ENCODE data around the gene PLCL1. TPM values are rescaled to one million over a fixed set of nuclear protein-coding genes. Genes with fewer than 3 reads are reported as not detected.

Gene PLCL1
- total and polyA plus RNA-seq, 10 donors: 0.54 to 6.5 (median 4.0) TPM

DNA sequence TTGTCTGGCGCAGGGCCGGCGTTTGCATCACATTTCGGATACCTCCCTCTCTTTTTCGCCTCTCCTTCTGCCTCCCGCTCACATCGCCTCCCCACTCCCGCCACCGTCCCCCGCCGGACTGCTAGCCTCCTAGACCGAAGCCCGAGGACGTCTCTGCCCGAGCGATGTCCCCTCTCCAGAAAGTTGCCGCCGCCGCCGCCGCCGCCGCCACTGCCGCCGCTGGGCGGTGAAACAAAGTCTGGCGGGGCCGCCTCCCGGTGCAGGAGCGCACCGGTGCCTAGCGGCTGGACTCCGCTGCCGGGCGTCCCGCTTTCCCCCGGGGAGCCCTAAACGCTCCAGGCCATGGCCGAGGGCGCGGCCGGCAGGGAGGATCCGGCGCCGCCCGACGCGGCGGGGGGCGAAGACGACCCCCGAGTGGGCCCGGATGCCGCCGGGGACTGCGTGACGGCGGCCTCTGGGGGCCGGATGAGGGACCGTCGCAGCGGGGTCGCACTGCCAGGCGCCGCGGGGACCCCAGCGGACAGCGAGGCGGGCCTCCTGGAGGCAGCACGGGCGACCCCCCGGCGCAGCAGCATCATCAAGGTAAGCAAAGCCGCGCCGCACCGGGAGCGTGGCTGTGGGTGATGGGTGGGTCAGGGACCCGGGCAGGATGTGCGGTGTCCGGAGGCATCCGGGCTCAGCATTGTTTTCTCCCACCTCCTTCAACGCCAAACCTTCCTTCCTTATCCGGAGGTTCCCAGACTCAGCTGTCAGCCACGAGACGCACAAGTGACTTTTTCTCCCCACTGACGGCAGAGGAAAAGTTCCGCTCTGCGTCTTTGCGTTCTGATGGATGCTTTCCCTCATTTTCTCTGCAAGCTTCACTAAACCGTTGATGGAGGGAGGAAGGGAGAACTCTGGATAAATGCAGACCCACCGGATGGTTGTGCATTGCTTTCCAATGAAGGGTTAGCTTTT is 643 bp downstream of the PLCL1 start:
- no peak for TF ChIP-seq POLR2AphosphoS5 (IDR thresholded peaks at IDR 0.05)
- TF ChIP-seq, protein P1, sequence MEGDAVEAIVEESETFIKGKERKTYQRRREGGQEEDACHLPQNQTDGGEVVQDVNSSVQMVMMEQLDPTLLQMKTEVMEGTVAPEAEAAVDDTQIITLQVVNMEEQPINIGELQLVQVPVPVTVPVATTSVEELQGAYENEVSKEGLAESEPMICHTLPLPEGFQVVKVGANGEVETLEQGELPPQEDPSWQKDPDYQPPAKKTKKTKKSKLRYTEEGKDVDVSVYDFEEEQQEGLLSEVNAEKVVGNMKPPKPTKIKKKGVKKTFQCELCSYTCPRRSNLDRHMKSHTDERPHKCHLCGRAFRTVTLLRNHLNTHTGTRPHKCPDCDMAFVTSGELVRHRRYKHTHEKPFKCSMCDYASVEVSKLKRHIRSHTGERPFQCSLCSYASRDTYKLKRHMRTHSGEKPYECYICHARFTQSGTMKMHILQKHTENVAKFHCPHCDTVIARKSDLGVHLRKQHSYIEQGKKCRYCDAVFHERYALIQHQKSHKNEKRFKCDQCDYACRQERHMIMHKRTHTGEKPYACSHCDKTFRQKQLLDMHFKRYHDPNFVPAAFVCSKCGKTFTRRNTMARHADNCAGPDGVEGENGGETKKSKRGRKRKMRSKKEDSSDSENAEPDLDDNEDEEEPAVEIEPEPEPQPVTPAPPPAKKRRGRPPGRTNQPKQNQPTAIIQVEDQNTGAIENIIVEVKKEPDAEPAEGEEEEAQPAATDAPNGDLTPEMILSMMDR (IDR thresholded peaks at IDR 0.05 in 8 of 11, conservative IDR thresholded peaks at IDR 0.05 in 3 of 11): peak in 2 of 11 experiments; percentile 13 to 29
- peak; percentile 82 for DNase-seq
- Histone ChIP-seq H3K4me1 (peaks cover 18 to 46% (median 28%) of the 10 kb centered on the region in 6 donors), H3K9me3 (no peaks in the 10 kb centered on the region), H3K27me3 (replicated peaks in 1 of 7) (peaks cover 0 to 62% (median 36%) of the 10 kb centered on the region in 7 donors), H3K36me3 (no peaks in the 10 kb centered on the region), H3K27ac (peak overlapping the region; percentile 8 to 87 (median 68)), H3K4me3 (peak overlapping the region; percentile 59 to 89 (median 72))
- WGBS, 5 donors: 0 to 1% (median 1%) methylated on average over 61 to 92 of the region's 92 CpGs
- intact Hi-C loops (cut with DNase I; ENCODE audit: low total_unique reads): loop anchor here (5.0 kb wide), 2 partner anchors 322 to 492 kb away; no protein-coding TSS in a partner anchor

DNA sequence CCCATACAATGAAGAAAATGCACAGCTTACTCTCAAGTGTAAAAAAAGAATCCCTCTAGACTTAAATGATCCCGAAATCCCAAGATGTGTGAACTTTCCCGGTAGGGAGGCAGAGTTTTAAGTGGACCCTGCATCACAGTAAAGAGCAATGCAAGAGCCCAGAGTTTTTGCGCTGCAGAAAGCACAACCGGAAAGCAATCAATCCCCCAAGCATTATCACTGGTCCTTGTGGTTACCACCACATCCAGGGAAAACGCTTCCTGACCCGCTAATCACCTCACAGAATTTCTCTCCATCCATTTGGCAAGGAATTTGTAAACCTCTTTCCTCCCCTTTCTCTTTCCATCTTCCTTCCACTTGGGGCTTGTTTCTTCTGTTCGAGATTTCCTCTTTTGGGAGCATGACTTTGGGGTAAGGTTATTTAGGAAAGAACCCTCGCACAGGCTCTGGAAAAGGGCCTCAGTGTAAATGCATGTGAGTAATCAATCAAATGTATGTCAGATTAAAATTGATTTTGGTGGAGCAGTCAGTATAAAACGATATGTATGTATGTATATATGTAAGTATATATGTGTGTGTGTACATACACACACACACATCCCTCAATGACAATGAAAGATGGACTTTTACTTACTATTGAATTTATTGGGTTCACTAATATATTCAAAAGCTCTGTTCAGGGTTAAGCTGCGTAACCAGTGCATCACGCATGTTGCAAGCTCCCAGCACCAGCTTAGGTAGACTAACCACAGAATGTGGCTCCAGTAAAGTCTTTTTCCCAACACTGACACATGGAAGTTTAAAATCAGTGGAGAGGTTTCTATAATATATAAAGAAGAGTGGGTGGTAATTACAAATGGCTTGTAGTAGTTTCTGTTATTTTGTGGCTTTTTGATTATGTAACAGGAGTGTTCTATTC is 1.6 kb downstream of the PLCL1 start:
- Histone ChIP-seq H3K9me3 (no peaks in the 10 kb centered on the region), H3K36me3 (no peaks in the 10 kb centered on the region), H3K27me3 (replicated peaks in 1 of 7) (peaks cover 0 to 53% (median 30%) of the 10 kb centered on the region in 7 donors), H3K4me1 (peaks cover 18 to 46% (median 28%) of the 10 kb centered on the region in 6 donors), H3K4me3 (peak overlapping the region; percentile 59 to 89 (median 72)), H3K27ac (peak overlapping the region in 3 of 8 donors; percentile 75 to 87 (median 78))
- intact Hi-C loops (cut with DNase I; ENCODE audit: low total_unique reads): no loop called here
- DNase-seq: no peak
- 22 to 46% (median 32%) methylated on average over 11 of the region's 11 CpGs for WGBS, 5 donors
- TF ChIP-seq POLR2AphosphoS5 (IDR thresholded peaks at IDR 0.05) (no peak), POLR2A (IDR thresholded peaks at IDR 0.05) (no peak)
- TF ChIP-seq, protein P1 (IDR thresholded peaks at IDR 0.05 in 8 of 11, conservative IDR thresholded peaks at IDR 0.05 in 3 of 11): no peak

DNA sequence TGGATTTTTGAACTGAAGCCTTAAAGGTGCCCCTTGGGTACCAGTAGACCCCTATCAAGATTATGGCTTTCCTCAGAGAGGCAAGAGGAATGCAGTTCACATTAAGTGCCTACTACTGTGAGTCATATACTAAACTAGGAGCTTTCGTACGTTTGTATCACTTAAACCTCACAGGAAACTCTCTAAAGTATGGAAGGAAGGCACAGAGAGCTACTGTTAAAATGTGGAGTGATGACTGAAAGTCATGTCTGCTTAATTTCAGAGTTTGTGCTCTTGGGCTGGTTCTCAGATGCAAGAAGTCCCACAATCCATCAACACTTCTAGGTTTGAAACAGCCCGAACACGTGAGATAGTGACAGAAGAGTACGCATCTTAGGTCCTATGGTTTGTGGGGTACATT is 4.7 kb downstream of the PLCL1 start:
- WGBS, 5 donors: 79 to 84% (median 81%) methylated on average over 5 of the region's 5 CpGs
- TF ChIP-seq, protein P1 (IDR thresholded peaks at IDR 0.05 in 8 of 11, conservative IDR thresholded peaks at IDR 0.05 in 3 of 11): no peak
- TF ChIP-seq POLR2AphosphoS5 (IDR thresholded peaks at IDR 0.05) (no peak), POLR2A (IDR thresholded peaks at IDR 0.05) (no peak)
- intact Hi-C loops (cut with DNase I; ENCODE audit: low total_unique reads): no loop called here
- DNase-seq: no peak
- Histone ChIP-seq H3K27ac (no peak overlapping the region), H3K4me3 (no peak overlapping the region), H3K9me3 (no peaks in the 10 kb centered on the region), H3K27me3 (replicated peaks in 1 of 7) (peaks cover 0 to 24% (median 15%) of the 10 kb centered on the region in 7 donors), H3K36me3 (no peaks in the 10 kb centered on the region), H3K4me1 (peaks cover 11 to 35% (median 19%) of the 10 kb centered on the region in 6 donors)
